GM12892 (cell line): ENCODE data around the gene BAZ2B.

Experiments
- POLR2A ChIP-seq: IDR thresholded peaks from 2 replicates; pipeline ENCODE4 v1.6.1; 2011; ENCODE audit warnings: low read depth, low read length, control low read depth
- POLR2AphosphoS5 ChIP-seq: IDR thresholded peaks from 2 replicates; pipeline ENCODE4 v1.6.1; 2011; ENCODE audit warnings: low read depth, low read length, control low read depth
- TAF1 ChIP-seq: IDR thresholded peaks from 2 replicates; pipeline ENCODE4 v1.6.1; 2011; ENCODE audit warnings: low read depth, mild to moderate bottlenecking, control low read depth, low read length, borderline replicate concordance

DNA sequence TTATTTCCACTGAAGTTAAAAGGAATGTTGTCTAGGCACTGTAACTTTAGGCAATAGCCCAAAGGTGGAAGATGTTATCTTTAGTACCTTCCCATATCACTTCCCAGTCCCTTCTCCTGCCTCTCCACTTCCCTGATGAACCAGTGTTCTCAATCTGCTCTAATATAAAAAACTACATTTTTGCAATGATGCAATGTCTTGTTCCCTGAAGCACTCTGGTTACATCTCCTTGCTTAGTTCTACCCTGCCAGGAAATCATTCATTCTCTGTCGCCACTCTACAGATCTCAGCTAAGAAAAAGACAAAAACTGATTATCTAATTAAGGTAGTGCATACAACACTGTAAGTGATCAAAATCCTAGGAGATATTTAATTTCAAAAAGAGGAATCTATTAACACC, 71.3 kb downstream of the BAZ2B start:
- TF ChIP-seq POLR2A = no peak
- no peak for TF ChIP-seq POLR2AphosphoS5
- no peak for TF ChIP-seq TAF1
